Breast epithelium (tissue), 3 donors: ENCODE results near the gene ANKDD1B.

Source experiments
- POLR2AphosphoS5 ChIP-seq, 3 donors: sonication (generic); formaldehyde crosslinking; IDR thresholded peaks; one replicate each; pipeline ENCODE4 v1.6.1; 2017; ENCODE audit warnings: antibody characterized with exemption in 3 of 3
- TF ChIP-seq, protein P1 (sequence below), 3 donors: fragments of 450-650 bp; IDR thresholded peaks; one replicate each; pipeline ENCODE4 v1.5.1; 2016 to 2017; ENCODE audit warnings: antibody characterized with exemption in 3 of 3, mild to moderate bottlenecking in 3 of 3, moderate library complexity in 3 of 3

GRCh38 chr5:75711151-75711550 lies 99.9 kb downstream of the ANKDD1B start:
- TF ChIP-seq, protein P1, sequence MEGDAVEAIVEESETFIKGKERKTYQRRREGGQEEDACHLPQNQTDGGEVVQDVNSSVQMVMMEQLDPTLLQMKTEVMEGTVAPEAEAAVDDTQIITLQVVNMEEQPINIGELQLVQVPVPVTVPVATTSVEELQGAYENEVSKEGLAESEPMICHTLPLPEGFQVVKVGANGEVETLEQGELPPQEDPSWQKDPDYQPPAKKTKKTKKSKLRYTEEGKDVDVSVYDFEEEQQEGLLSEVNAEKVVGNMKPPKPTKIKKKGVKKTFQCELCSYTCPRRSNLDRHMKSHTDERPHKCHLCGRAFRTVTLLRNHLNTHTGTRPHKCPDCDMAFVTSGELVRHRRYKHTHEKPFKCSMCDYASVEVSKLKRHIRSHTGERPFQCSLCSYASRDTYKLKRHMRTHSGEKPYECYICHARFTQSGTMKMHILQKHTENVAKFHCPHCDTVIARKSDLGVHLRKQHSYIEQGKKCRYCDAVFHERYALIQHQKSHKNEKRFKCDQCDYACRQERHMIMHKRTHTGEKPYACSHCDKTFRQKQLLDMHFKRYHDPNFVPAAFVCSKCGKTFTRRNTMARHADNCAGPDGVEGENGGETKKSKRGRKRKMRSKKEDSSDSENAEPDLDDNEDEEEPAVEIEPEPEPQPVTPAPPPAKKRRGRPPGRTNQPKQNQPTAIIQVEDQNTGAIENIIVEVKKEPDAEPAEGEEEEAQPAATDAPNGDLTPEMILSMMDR (IDR thresholded peaks at IDR 0.05) = no peak
- no peak for TF ChIP-seq POLR2AphosphoS5 (IDR thresholded peaks at IDR 0.05)
